GM12878 (cell line): ENCODE data around the gene FGF1.

Experiments used
- DPF2 ChIP-seq: fragments of 450-650 bp; IDR thresholded peaks from 2 replicates; pipeline ENCODE4 v1.6.1; 2017; ENCODE audit warnings: mild to moderate bottlenecking
- HDAC6 ChIP-seq: fragments of 200-600 bp; sonication (generic); IDR thresholded peaks from one replicate; pipeline ENCODE4 v1.8.0; 2017; ENCODE audit warnings: antibody characterized with exemption; ENCODE audit not compliant: unreplicated experiment
- RAD21 ChIP-seq: IDR thresholded peaks from 2 replicates; pipeline ENCODE4 v1.6.1; 2011; ENCODE audit warnings: mild to moderate bottlenecking, low read depth, low read length, moderate library complexity; ENCODE audit not compliant: insufficient read depth
- SIN3A ChIP-seq: IDR thresholded peaks from 2 replicates; pipeline ENCODE4 v1.6.1; 2012; ENCODE audit warnings: low read depth, low read length, improper control_type of control experiment
- SUZ12 ChIP-seq: fragments of 200-600 bp; sonication (generic); IDR thresholded peaks from one replicate; pipeline ENCODE4 v1.6.1; 2018; ENCODE audit warnings: antibody characterized with exemption, mild to moderate bottlenecking; ENCODE audit not compliant: unreplicated experiment
- TBL1XR1 ChIP-seq: IDR thresholded peaks from 2 replicates; pipeline ENCODE4 v1.6.1; 2012; ENCODE audit warnings: low read depth, low read length, improper control_type of control experiment
- TF ChIP-seq, protein P1 (sequence below): IDR thresholded peaks from 2 replicates; pipeline ENCODE4 v1.6.1; 2012; ENCODE audit warnings: low read depth, low read length, improper control_type of control experiment
- TF ChIP-seq, protein P2 (sequence below), 3 experiments: IDR thresholded peaks in 2 of 3; conservative IDR thresholded peaks in 1 of 3; 2 replicates each; pipeline ENCODE4 v1.5.1; 2011; ENCODE audit warnings: low read depth in 3 of 3, low read length in 3 of 3, mild to moderate bottlenecking in 3 of 3, control low read depth in 2 of 3, moderate library complexity in 2 of 3, inconsistent platforms in 1 of 3, mixed read lengths in 1 of 3; ENCODE audit not compliant: control insufficient read depth in 2 of 3, insufficient read depth in 1 of 3; ENCODE audit errors: extremely low read depth in 1 of 3
- TF ChIP-seq, protein P3 (sequence below): IDR thresholded peaks from 2 replicates; pipeline ENCODE4 v1.6.1; 2011; ENCODE audit warnings: borderline replicate concordance, low read depth, mild to moderate bottlenecking, moderate library complexity, low read length; ENCODE audit not compliant: insufficient read depth, poor library complexity, severe bottlenecking
- TF ChIP-seq, protein P4 (sequence below): IDR thresholded peaks from 2 replicates; pipeline ENCODE4 v1.6.1; 2011; ENCODE audit warnings: mild to moderate bottlenecking, low read depth, low read length, moderate library complexity; ENCODE audit not compliant: insufficient replicate concordance

DNA sequence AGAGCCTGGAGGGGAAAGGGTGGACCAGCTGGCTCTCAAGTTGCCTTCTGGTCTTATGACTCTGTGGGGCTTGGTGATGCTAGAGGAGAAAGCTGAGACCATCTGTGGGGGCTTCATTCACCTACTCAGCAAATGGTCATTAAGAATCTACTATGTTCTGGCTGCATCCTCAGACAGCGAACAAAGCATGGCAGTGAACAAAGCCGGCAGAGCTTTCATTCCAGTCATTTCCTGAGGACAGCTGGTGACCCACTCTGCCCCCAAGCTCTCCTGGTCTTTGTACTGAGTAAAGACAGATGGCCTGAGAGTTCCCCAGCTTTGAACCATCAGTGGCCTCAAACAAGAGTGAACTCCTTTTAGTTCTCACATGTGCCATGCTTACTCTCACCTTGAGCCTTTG, 48.0 kb downstream of the FGF1 start:
- no peak for TF ChIP-seq TBL1XR1
- no peak for TF ChIP-seq SUZ12
- TF ChIP-seq RAD21, result no peak
- TF ChIP-seq, protein P1, sequence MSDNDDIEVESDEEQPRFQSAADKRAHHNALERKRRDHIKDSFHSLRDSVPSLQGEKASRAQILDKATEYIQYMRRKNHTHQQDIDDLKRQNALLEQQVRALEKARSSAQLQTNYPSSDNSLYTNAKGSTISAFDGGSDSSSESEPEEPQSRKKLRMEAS, result no peak
- TF ChIP-seq, protein P2, sequence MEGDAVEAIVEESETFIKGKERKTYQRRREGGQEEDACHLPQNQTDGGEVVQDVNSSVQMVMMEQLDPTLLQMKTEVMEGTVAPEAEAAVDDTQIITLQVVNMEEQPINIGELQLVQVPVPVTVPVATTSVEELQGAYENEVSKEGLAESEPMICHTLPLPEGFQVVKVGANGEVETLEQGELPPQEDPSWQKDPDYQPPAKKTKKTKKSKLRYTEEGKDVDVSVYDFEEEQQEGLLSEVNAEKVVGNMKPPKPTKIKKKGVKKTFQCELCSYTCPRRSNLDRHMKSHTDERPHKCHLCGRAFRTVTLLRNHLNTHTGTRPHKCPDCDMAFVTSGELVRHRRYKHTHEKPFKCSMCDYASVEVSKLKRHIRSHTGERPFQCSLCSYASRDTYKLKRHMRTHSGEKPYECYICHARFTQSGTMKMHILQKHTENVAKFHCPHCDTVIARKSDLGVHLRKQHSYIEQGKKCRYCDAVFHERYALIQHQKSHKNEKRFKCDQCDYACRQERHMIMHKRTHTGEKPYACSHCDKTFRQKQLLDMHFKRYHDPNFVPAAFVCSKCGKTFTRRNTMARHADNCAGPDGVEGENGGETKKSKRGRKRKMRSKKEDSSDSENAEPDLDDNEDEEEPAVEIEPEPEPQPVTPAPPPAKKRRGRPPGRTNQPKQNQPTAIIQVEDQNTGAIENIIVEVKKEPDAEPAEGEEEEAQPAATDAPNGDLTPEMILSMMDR (IDR thresholded peaks at IDR 0.05 in 2 of 3, conservative IDR thresholded peaks at IDR 0.05 in 1 of 3; ENCODE audit: control insufficient read depth in 2 of 3, extremely low read depth in 1 of 3, insufficient read depth in 1 of 3, low read depth in 3 of 3, low read length in 3 of 3), result no peak
- TF ChIP-seq SIN3A, result no peak
- TF ChIP-seq, protein P3, sequence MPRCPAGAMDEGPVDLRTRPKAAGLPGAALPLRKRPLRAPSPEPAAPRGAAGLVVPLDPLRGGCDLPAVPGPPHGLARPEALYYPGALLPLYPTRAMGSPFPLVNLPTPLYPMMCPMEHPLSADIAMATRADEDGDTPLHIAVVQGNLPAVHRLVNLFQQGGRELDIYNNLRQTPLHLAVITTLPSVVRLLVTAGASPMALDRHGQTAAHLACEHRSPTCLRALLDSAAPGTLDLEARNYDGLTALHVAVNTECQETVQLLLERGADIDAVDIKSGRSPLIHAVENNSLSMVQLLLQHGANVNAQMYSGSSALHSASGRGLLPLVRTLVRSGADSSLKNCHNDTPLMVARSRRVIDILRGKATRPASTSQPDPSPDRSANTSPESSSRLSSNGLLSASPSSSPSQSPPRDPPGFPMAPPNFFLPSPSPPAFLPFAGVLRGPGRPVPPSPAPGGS, result no peak
- TF ChIP-seq HDAC6, result no peak
- no peak for TF ChIP-seq DPF2
- TF ChIP-seq, protein P4, sequence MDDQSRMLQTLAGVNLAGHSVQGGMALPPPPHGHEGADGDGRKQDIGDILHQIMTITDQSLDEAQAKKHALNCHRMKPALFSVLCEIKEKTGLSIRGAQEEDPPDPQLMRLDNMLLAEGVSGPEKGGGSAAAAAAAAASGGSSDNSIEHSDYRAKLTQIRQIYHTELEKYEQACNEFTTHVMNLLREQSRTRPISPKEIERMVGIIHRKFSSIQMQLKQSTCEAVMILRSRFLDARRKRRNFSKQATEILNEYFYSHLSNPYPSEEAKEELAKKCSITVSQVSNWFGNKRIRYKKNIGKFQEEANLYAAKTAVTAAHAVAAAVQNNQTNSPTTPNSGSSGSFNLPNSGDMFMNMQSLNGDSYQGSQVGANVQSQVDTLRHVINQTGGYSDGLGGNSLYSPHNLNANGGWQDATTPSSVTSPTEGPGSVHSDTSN, result no peak
